Naive thymus-derived CD8-positive, alpha-beta T cell (primary cell): ENCODE measurements around the gene HDAC4. TPM values are rescaled to one million over a fixed set of nuclear protein-coding genes. Genes with fewer than 3 reads are reported as not detected.

Experiments used
- ATAC-seq, 2 donors: fragments of 150-1000 bp; cut with Tn5 transposase in 1 of 2; sonication (Bioruptor Pico), chemical (Tn5 transposase) in 1 of 2; 1 replicate in 1 of 2; 2 replicates in 1 of 2; pipeline ENCODE4 v1.10.0; 2021; ENCODE audit warnings: mild to moderate bottlenecking in 2 of 2, moderate library complexity in 2 of 2
- POLR2A ChIA-PET: fragments of 350-600 bp; sonication (Branson Sonifier 250); formaldehyde crosslinking; loops from one replicate; lab custom pipeline; 2021; ENCODE audit warnings: antibody characterized with exemption; lab: Charles Lee
- DNase-seq, 10 donors: peaks; one replicate each; pipeline versions ENCODE4 v3.0.0 to v3.0.0-alpha.2; 2020 to 2022
- H3K27ac Mint-ChIP-seq, 10 donors: one replicate each; pipeline ENCODE4 v1.8.0; 2020 to 2022; ENCODE audit warnings: mild to moderate bottlenecking in 10 of 10, mixed read lengths in 10 of 10, moderate library complexity in 4 of 10, inconsistent platforms in 1 of 10
- H3K27me3 Mint-ChIP-seq, 5 donors: one replicate each; pipeline ENCODE4 v1.8.0; 2021 to 2022; ENCODE audit warnings: mixed read lengths in 5 of 5
- H3K36me3 Mint-ChIP-seq, 3 donors: one replicate each; pipeline ENCODE4 v1.8.0; 2020 to 2022; ENCODE audit warnings: mixed read lengths in 3 of 3, mild to moderate bottlenecking in 2 of 3, inconsistent platforms in 1 of 3
- H3K4me1 Mint-ChIP-seq, 4 donors: one replicate each; pipeline ENCODE4 v1.8.0; 2021 to 2022; ENCODE audit warnings: mixed read lengths in 4 of 4
- H3K4me3 Mint-ChIP-seq, 10 donors: one replicate each; pipeline ENCODE4 v1.8.0; 2020 to 2022; ENCODE audit warnings: mild to moderate bottlenecking in 10 of 10, mixed read lengths in 10 of 10, moderate library complexity in 6 of 10, inconsistent platforms in 1 of 10
- H3K9me3 Mint-ChIP-seq, 9 donors: one replicate each; pipeline ENCODE4 v1.8.0; 2020 to 2022; ENCODE audit warnings: mixed read lengths in 9 of 9, mild to moderate bottlenecking in 3 of 9, inconsistent platforms in 1 of 9, moderate library complexity in 1 of 9
- polyA plus RNA-seq, 3 donors: library from polyadenylated mRNA; unstranded; fragments of 300-500 nt; fragmentation: Illumina TruSeq; gene quantifications; one replicate each; pipeline ENCODE4 v1.2.3, GENCODE V29; 2021
- total RNA-seq, 8 experiments: library from RNA in 2 of 8; stranded (reverse) in 2 of 8; gene quantifications; one replicate each; pipeline ENCODE4 v1.2.3 and lab custom pipeline; 2021 to 2026

HDAC4 gene
- total and polyA plus RNA-seq, 5 experiments from 2014 or later, result 2.8 to 37.3 (median 10.1) TPM

DNA sequence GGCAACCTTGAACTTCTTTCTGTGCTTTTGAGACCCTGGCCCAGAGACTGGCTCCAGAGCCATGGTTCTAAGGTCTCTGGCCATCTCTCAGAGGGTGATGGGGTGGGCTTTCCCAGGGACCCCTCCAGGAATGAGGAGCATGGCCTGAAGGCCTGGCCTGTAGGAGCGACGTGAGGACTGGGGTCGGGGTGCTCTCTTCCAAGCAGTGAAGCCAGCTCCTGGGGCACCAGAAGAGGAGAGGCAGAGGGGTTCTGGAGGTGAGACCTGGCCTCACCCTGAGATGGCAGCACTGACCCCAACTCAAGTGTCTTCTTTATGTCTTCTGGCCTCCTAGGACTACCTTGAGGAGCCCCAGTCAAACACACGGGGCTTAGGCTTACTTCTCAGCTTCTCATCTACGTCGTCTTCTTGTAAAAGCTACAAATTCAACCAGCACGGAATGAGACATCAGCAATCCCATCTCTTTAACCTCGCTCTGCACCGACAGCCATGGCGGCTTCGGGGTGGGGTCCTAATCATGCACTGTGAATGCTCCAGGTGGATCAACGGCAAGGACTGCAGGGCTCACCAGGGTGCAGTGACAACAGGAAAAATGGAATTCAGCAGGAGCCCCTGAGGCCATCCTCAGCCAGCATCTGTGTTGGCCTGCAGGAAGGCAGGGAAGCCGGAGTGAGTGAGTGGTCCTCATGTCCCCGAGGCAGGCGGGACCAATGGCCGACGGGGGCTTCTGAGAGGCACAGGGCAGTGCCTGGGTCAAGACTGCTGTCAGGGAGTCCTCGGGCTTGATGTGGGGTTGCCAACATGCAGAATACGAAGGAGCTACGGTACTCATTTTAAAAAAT, 214.1 kb downstream of the HDAC4 start:
- Mint-ChIP-seq H3K4me3 (no peak overlapping the region), H3K36me3 (peaks cover 0 to 48% (median 36%) of the 10 kb centered on the region in 3 donors), H3K9me3 (peaks cover 0 to 4% (median 0%) of the 10 kb centered on the region in 9 donors), H3K4me1 (peaks cover 0 to 3% (median under 1%) of the 10 kb centered on the region in 4 donors), H3K27ac (peak overlapping the region in 2 of 10 donors; percentile 18 to 63), H3K27me3 (no peaks in the 10 kb centered on the region)
- DNase-seq, result peak in 1 of 10 donors; percentile 11
- POLR2A ChIA-PET, result no interaction called here
- no peak for ATAC-seq

- POLR2A ChIA-PET, result no interaction called here
- peaks cover 0 to 4% (median 0%) of the 10 kb centered on the region in 9 donors for H3K9me3 Mint-ChIP-seq
- H3K36me3 Mint-ChIP-seq, result peaks cover 0 to 53% (median 34%) of the 10 kb centered on the region in 3 donors
These were observed 215.6 kb downstream of the HDAC4 start for GRCh38 chr2:239184968-239185903.

GRCh38 chr2:239184179-239184578, 216.6 kb downstream of the HDAC4 start:
- Mint-ChIP-seq H3K27me3 (no peaks in the 10 kb centered on the region), H3K27ac (peak overlapping the region in 1 of 10 donors; percentile 56), H3K9me3 (peaks cover 0 to 2% (median 0%) of the 10 kb centered on the region in 9 donors), H3K4me3 (no peak overlapping the region), H3K4me1 (peaks cover 0 to 6% (median 1%) of the 10 kb centered on the region in 4 donors), H3K36me3 (peaks cover 0 to 54% (median 34%) of the 10 kb centered on the region in 3 donors)
- ATAC-seq (no peak), DNase-seq (peak in 1 of 10 donors; percentile 9)
- POLR2A ChIA-PET, result no interaction called here

More at GRCh38 chr2:239184968-239185903, 215.6 kb downstream of the HDAC4 start:
- ATAC-seq (no peak), DNase-seq (peak in 1 of 10 donors; percentile 17)
- peak overlapping the region in 1 of 10 donors; percentile 43 for H3K27ac Mint-ChIP-seq
- no peak overlapping the region for H3K4me3 Mint-ChIP-seq
- H3K27me3 Mint-ChIP-seq, result no peaks in the 10 kb centered on the region
- peaks cover 0 to 6% (median 1%) of the 10 kb centered on the region in 4 donors for H3K4me1 Mint-ChIP-seq

DNA sequence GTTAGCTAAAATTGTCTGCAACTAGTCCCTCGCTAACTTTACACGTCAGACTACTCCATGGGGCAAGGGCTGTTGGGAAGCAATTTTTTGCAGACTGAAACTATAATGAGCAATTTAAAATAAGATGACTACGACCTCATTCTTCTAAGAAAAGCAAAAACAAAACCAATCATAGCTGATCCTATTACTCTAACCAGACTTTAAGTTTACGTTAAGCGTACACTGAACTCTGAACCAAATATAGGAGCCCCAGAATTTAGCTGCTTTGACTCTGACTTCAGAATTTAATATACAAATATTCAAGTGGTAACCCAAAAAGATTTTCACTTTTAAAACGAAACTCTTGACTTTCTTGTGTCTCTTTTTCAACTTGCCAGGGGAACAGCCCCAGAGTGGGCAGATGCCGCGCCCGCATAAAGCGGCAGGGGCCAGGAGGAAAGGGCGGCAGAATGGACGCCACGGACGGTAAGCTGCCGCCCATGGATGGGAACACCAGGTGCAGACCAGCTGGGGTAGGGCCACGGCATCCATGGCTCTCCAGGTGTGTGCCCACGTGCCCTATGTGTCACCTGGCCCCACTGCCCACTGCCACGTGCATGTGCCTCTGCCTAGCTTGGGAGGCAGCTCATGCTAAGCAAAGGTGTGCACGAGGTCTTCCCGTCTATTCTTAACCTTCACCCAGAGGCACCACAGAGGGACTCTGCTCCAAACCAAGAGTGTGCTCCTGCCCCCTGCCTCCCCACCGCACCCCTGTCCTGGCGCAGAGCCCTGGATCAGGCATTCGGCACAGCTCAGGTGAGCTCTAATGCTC, 217.6 kb downstream of the HDAC4 start:
- POLR2A ChIA-PET, result no interaction called here
- Mint-ChIP-seq H3K9me3 (peaks cover 0 to under 1% (median 0%) of the 10 kb centered on the region in 9 donors), H3K4me1 (peaks cover 0 to 6% (median 2%) of the 10 kb centered on the region in 4 donors), H3K27me3 (no peaks in the 10 kb centered on the region), H3K36me3 (peaks cover 0 to 56% (median 34%) of the 10 kb centered on the region in 3 donors), H3K27ac (peak overlapping the region in 3 of 10 donors; percentile 39 to 48 (median 41)), H3K4me3 (no peak overlapping the region)
- ATAC-seq, result no peak
- no peak for DNase-seq

DNA sequence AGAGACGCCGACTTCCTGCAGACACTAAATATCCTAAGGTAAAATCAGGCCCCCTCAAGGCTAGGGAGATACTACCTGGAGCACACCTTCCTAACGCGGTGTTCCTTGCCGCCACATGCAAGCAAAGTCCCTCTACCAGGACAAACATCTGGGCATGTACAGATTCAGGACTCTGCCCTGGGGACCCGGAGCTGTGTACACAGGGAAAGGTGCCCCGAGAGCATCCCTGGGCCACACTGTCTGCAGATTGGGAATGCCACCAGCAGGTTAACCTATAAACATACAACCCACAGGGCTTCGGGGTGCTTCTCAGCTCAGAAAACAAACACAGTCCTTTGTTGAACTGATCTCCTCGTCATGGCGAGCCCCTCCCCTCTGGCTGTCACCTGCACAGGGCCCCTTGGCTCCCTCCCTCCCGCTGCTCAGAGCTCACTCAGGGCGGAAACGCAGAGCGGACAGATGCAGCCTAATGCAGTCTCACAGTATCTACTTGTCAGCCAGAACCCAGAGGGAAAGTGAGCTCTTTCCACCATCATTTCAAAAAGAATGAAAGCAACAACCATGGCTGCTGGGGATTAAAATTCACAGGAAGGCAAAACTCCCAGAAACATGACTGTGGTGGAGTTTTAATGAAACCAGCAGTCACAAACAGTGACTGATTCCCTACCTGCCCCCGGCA, 218.8 kb downstream of the HDAC4 start:
- Mint-ChIP-seq H3K27ac (peak overlapping the region in 1 of 10 donors; percentile 53), H3K9me3 (peaks cover 0 to 9% (median 0%) of the 10 kb centered on the region in 9 donors), H3K4me3 (no peak overlapping the region), H3K4me1 (peaks cover 0 to 6% (median 3%) of the 10 kb centered on the region in 4 donors), H3K27me3 (no peaks in the 10 kb centered on the region), H3K36me3 (peaks cover under 1 to 57% (median 36%) of the 10 kb centered on the region in 3 donors)
- ATAC-seq, result no peak
- POLR2A ChIA-PET, result no interaction called here
- DNase-seq, result no peak

- peaks cover 0 to 11% (median 3%) of the 10 kb centered on the region in 4 donors for H3K4me1 Mint-ChIP-seq
- POLR2A ChIA-PET, result no interaction called here
- DNase-seq (no peak), ATAC-seq (no peak)
- no peaks in the 10 kb centered on the region for H3K27me3 Mint-ChIP-seq
- peak overlapping the region in 1 of 10 donors; percentile 46 for H3K4me3 Mint-ChIP-seq
- H3K36me3 Mint-ChIP-seq, result peaks cover 7 to 58% (median 43%) of the 10 kb centered on the region in 3 donors
- H3K9me3 Mint-ChIP-seq, result peaks cover 0 to 10% (median 6%) of the 10 kb centered on the region in 9 donors
- H3K27ac Mint-ChIP-seq, result peak overlapping the region in 3 of 10 donors; percentile 18 to 68 (median 65)
These were observed 219.5 kb downstream of the HDAC4 start for GRCh38 chr2:239181074-239181902.

GRCh38 chr2:239180526-239181073, 220.2 kb downstream of the HDAC4 start:
- H3K4me3 Mint-ChIP-seq, result peak overlapping the region in 1 of 10 donors; percentile 46
- POLR2A ChIA-PET, result no interaction called here
- peaks cover 7 to 57% (median 48%) of the 10 kb centered on the region in 3 donors for H3K36me3 Mint-ChIP-seq
- DNase-seq (no peak), ATAC-seq (no peak)
- H3K9me3 Mint-ChIP-seq, result peaks cover 0 to 12% (median 6%) of the 10 kb centered on the region in 9 donors
- peaks cover 0 to 11% (median 3%) of the 10 kb centered on the region in 4 donors for H3K4me1 Mint-ChIP-seq
- no peaks in the 10 kb centered on the region for H3K27me3 Mint-ChIP-seq
- H3K27ac Mint-ChIP-seq, result peak overlapping the region in 2 of 10 donors; percentile 65 to 68

GRCh38 chr2:239179851-239180371, 220.9 kb downstream of the HDAC4 start:
- POLR2A ChIA-PET, result no interaction called here
- Mint-ChIP-seq H3K4me3 (no peak overlapping the region), H3K36me3 (peaks cover 9 to 63% (median 55%) of the 10 kb centered on the region in 3 donors), H3K27me3 (no peaks in the 10 kb centered on the region), H3K27ac (no peak overlapping the region), H3K4me1 (peaks cover 0 to 11% (median 3%) of the 10 kb centered on the region in 4 donors), H3K9me3 (peaks cover 0 to 15% (median 6%) of the 10 kb centered on the region in 9 donors)
- DNase-seq (no peak), ATAC-seq (no peak)

- H3K27me3 Mint-ChIP-seq, result no peaks in the 10 kb centered on the region
These were observed 221.9 kb downstream of the HDAC4 start for GRCh38 chr2:239178954-239179353.

GRCh38 chr2:239178484-239178883, 222.3 kb downstream of the HDAC4 start:
- no peaks in the 10 kb centered on the region for H3K27me3 Mint-ChIP-seq
- H3K36me3 Mint-ChIP-seq, result peaks cover 23 to 75% (median 67%) of the 10 kb centered on the region in 3 donors
- ATAC-seq (no peak), DNase-seq (no peak)
- peaks cover 0 to 10% (median 3%) of the 10 kb centered on the region in 4 donors for H3K4me1 Mint-ChIP-seq
- peaks cover 5 to 28% (median 16%) of the 10 kb centered on the region in 9 donors for H3K9me3 Mint-ChIP-seq
- H3K27ac Mint-ChIP-seq, result peak overlapping the region in 2 of 10 donors; percentile 24 to 64
- POLR2A ChIA-PET, result no interaction called here
- H3K4me3 Mint-ChIP-seq, result no peak overlapping the region

More at GRCh38 chr2:239178954-239179353, 221.9 kb downstream of the HDAC4 start:
- POLR2A ChIA-PET, result no interaction called here
- ATAC-seq, result no peak
- H3K27ac Mint-ChIP-seq, result peak overlapping the region in 2 of 10 donors; percentile 24 to 64
- peaks cover 0 to 11% (median 3%) of the 10 kb centered on the region in 4 donors for H3K4me1 Mint-ChIP-seq
- peaks cover 3 to 24% (median 13%) of the 10 kb centered on the region in 9 donors for H3K9me3 Mint-ChIP-seq
- H3K36me3 Mint-ChIP-seq, result peaks cover 19 to 72% (median 64%) of the 10 kb centered on the region in 3 donors
- DNase-seq, result no peak
- H3K4me3 Mint-ChIP-seq, result no peak overlapping the region
